HG03354 (cell line): Measurements from ENCODE around the gene GPR45.
"Not testable (repeated sequence)": the region's sequence is repeated elsewhere in the genome, so short reads cannot be mapped to it uniquely, and the experiment has no call there.

ENCODE experiments used
- ATAC-seq: cut with Tn5 transposase; IDR thresholded peaks from one replicate; pipeline ENCODE4 v1.9.1; 2021; ENCODE audit warnings: mild to moderate bottlenecking; ENCODE audit not compliant: unreplicated experiment, poor library complexity, severe bottlenecking

GPR45 gene

GRCh38 chr2:105251016-105251648 lies 9.6 kb downstream of the GPR45 start:
- not testable (repeated sequence) for ATAC-seq

GRCh38 chr2:105252271-105252670 lies 10.7 kb downstream of the GPR45 start:
- no peak for ATAC-seq

- ATAC-seq, result no peak
Measured at GRCh38 chr2:105254531-105255210, 13.1 kb downstream of the GPR45 start.

- no peak for ATAC-seq
Measured at GRCh38 chr2:105255979-105256378, 14.4 kb downstream of the GPR45 start.

GRCh38 chr2:105256431-105257047 lies 15.0 kb downstream of the GPR45 start:
- no peak for ATAC-seq

GRCh38 chr2:105257981-105258380 lies 16.4 kb downstream of the GPR45 start:
- ATAC-seq, result no peak

- no peak for ATAC-seq
Measured at GRCh38 chr2:105258835-105259350, 17.4 kb downstream of the GPR45 start.

GRCh38 chr2:105261061-105261460 lies 19.5 kb downstream of the GPR45 start:
- ATAC-seq, result no peak

- ATAC-seq, result no peak
Measured at GRCh38 chr2:105262651-105263091, 21.1 kb downstream of the GPR45 start.

- ATAC-seq, result no peak
Measured at GRCh38 chr2:105269426-105269825, 27.9 kb downstream of the GPR45 start.

- ATAC-seq, result no peak
Measured at GRCh38 chr2:105271393-105272045, 30.0 kb downstream of the GPR45 start.

- no peak for ATAC-seq
Measured at GRCh38 chr2:105272176-105272575, 30.6 kb downstream of the GPR45 start.

GRCh38 chr2:105274046-105274445 lies 32.5 kb downstream of the GPR45 start:
- no peak for ATAC-seq

GRCh38 chr2:105278654-105279053 lies 37.1 kb downstream of the GPR45 start:
- no peak for ATAC-seq

GRCh38 chr2:105279126-105279525 lies 37.6 kb downstream of the GPR45 start:
- no peak for ATAC-seq

GRCh38 chr2:105280281-105280680 lies 38.7 kb downstream of the GPR45 start:
- no peak for ATAC-seq

- no peak for ATAC-seq
Measured at GRCh38 chr2:105283532-105283931, 42.0 kb downstream of the GPR45 start.

- ATAC-seq, result peak; percentile 58
Measured at GRCh38 chr2:105287692-105288091, 46.1 kb downstream of the GPR45 start.

GRCh38 chr2:105288133-105288532 lies 46.6 kb downstream of the GPR45 start:
- ATAC-seq, result no peak

GRCh38 chr2:105290981-105291660 lies 49.6 kb downstream of the GPR45 start:
- no peak for ATAC-seq
